Fibroblast of the aortic adventitia (primary cell): ENCODE data around the gene DUSP15. TPM values are rescaled to one million over a fixed set of nuclear protein-coding genes. Genes with fewer than 3 reads are reported as not detected.

Experiments used
- DNase-seq: peaks from one replicate; pipeline ENCODE4 v3.0.0-alpha.2; 2010; ENCODE audit warnings: low read depth
- H3K4me3 ChIP-seq: 2 replicates; pipeline ENCODE4 v1.5.1; 2011; ENCODE audit warnings: low read depth, mild to moderate bottlenecking, control low read depth, low read length, moderate library complexity
- CTCF ChIP-seq: IDR thresholded peaks from 2 replicates; pipeline ENCODE4 v1.5.1; 2011; ENCODE audit warnings: mild to moderate bottlenecking, low read length, control low read depth, inconsistent platforms; ENCODE audit not compliant: insufficient read depth
- total RNA-seq: library from RNA; depleted of rRNA; stranded (reverse); fragments of >200 nt; gene quantifications from 2 replicates; pipeline ENCODE4 v1.2.3, GENCODE V29; 2012; ENCODE audit warnings: low replicate concordance

Gene DUSP15
- total RNA-seq, 1 donor: 9.9 TPM

- no peak for DNase-seq
- TF ChIP-seq CTCF: no peak
- H3K4me3 ChIP-seq: peak overlapping the region; percentile 50
Measured at GRCh38 chr20:31861135-31861384, 9.3 kb downstream of the DUSP15 start.

DNA sequence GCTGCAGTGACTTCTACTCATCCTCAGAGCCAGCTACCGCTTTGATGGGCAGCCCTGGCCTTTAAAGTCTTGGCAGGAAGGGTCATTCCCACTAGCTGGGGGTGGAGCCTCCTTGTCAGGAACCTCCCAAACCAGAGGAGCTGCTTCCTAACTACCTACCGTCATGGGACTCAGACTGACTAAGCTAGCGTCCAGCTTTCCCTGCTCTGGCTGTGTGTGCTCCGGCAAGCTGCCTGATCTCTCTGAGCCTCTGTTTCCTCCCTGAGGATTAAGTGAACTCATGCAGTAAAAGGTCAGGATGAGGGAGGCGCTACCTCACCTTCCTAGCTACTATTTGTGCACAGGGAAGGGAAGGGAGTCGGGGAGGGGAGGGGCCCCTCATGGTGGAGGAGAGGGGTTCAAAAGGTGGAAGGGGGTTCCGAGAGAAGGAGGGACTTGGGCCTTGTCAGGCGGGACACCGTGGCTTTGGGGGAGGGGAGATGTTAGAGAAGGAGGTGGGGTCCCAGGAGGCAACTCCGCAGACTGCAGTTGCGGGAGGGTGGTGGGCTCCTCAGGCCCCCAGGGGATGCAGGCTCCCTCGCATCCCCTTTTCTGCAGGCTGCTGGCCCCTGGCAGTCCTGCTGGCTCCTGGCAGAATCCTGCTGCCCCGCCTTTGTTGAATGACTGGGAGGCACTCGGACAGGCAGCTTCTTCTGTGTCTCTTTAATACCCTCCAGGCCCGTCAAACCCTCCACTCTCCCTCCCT lies 9.8 kb downstream of the DUSP15 start:
- DNase-seq: peak; percentile 48
- TF ChIP-seq CTCF: no peak
- no peak overlapping the region for H3K4me3 ChIP-seq

GRCh38 chr20:31859998-31860380 lies 10.3 kb downstream of the DUSP15 start:
- no peak for TF ChIP-seq CTCF
- no peak overlapping the region for H3K4me3 ChIP-seq
- DNase-seq: no peak

- no peak overlapping the region for H3K4me3 ChIP-seq
- no peak for DNase-seq
- no peak for TF ChIP-seq CTCF
Measured at GRCh38 chr20:31859266-31859997, 10.9 kb downstream of the DUSP15 start.

DNA sequence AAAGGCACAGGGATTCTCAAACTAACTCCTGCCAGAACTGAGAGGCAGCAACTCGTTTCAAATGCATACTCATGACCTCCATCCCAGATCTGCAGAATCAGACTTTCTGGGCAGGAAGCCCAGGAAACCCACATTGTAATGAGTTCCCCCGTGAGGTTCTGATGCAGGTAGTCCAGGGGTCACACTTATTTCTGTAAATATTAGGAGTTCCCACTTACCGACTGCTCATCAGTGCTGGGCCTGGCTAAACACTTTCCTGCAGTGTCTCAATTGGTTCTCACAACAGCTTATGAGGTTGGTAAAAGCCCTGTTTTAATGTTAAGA lies 11.6 kb downstream of the DUSP15 start:
- TF ChIP-seq CTCF: no peak
- no peak overlapping the region for H3K4me3 ChIP-seq
- no peak for DNase-seq

GRCh38 chr20:31857861-31858759 lies 12.2 kb downstream of the DUSP15 start:
- no peak overlapping the region for H3K4me3 ChIP-seq
- no peak for TF ChIP-seq CTCF

More at GRCh38 chr20:31857861-31858759, 12.2 kb downstream of the DUSP15 start:
- DNase-seq: no peak
